Suprapubic skin (tissue), 3 donors: Measurements from ENCODE around the gene ATG5.

Experiments
- POLR2A ChIP-seq, 2 donors: fragments of 450-650 bp; IDR thresholded peaks; one replicate each; pipeline ENCODE4 v1.6.1; 2017; ENCODE audit warnings: antibody characterized with exemption in 2 of 2, mild to moderate bottlenecking in 2 of 2, moderate library complexity in 2 of 2
- TF ChIP-seq, protein P1 (sequence below), 2 donors: fragments of 200-600 bp in 1 of 2; fragments of 450-650 bp in 1 of 2; sonication (generic) in 1 of 2; IDR thresholded peaks; one replicate each; pipeline ENCODE4 v1.5.1; 2016 to 2019; ENCODE audit warnings: antibody characterized with exemption in 2 of 2, mild to moderate bottlenecking in 1 of 2, moderate library complexity in 1 of 2

DNA sequence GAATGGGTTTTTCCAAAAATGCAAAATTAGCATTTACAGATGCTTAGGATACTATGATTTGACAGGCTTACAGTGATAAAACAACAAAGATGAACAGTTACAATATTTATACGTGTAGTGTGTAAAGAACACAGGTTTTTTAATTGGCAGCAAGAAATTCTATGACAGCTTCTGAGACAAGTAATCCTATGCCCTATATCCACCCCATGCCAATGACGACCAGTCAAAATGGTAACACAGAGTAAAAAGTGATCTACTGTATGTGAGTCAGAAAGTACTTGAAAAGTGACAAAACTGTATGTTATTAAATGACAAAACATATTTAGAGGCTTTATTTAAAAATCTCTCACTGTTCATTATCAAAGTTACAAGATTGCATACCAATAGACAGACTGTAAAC is 139.9 kb downstream of the ATG5 start:
- TF ChIP-seq, protein P1, sequence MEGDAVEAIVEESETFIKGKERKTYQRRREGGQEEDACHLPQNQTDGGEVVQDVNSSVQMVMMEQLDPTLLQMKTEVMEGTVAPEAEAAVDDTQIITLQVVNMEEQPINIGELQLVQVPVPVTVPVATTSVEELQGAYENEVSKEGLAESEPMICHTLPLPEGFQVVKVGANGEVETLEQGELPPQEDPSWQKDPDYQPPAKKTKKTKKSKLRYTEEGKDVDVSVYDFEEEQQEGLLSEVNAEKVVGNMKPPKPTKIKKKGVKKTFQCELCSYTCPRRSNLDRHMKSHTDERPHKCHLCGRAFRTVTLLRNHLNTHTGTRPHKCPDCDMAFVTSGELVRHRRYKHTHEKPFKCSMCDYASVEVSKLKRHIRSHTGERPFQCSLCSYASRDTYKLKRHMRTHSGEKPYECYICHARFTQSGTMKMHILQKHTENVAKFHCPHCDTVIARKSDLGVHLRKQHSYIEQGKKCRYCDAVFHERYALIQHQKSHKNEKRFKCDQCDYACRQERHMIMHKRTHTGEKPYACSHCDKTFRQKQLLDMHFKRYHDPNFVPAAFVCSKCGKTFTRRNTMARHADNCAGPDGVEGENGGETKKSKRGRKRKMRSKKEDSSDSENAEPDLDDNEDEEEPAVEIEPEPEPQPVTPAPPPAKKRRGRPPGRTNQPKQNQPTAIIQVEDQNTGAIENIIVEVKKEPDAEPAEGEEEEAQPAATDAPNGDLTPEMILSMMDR (IDR thresholded peaks at IDR 0.05) = no peak
- TF ChIP-seq POLR2A (IDR thresholded peaks at IDR 0.05) = no peak
